Pons (tissue), 1 donor: Measurements from ENCODE around the gene FIS1.
"Not testable (repeated sequence)": the region's sequence is repeated elsewhere in the genome, so short reads cannot be mapped to it uniquely, and the experiment has no call there.

Experiments
- DNase-seq: peaks from one replicate; pipeline ENCODE4 v3.0.0-alpha.2; 2016; ENCODE audit warnings: low spot score

Gene FIS1

GRCh38 chr7:101255796-101256195 lies 10.9 kb upstream of the FIS1 start:
- no peak for DNase-seq

GRCh38 chr7:101253199-101253598 lies 8.3 kb upstream of the FIS1 start:
- not testable (repeated sequence) for DNase-seq

- DNase-seq, result peak; percentile 96
These were observed 7.2 kb upstream of the FIS1 start for GRCh38 chr7:101251871-101252659.

- no peak for DNase-seq
These were observed 5.4 kb upstream of the FIS1 start for GRCh38 chr7:101250324-101250723.

- no peak for DNase-seq
These were observed 3.4 kb upstream of the FIS1 start for GRCh38 chr7:101248276-101248675.

GRCh38 chr7:101245147-101245668 lies 327 bp upstream of the FIS1 start:
- no peak for DNase-seq

GRCh38 chr7:101243646-101244374 lies 1.1 kb downstream of the FIS1 start:
- peak; percentile 50 for DNase-seq

GRCh38 chr7:101241443-101242349 lies 3.2 kb downstream of the FIS1 start:
- DNase-seq, result no peak

GRCh38 chr7:101241015-101241363 lies 3.9 kb downstream of the FIS1 start:
- no peak for DNase-seq

GRCh38 chr7:101240226-101241014 lies 4.5 kb downstream of the FIS1 start:
- no peak for DNase-seq

- no peak for DNase-seq
These were observed 5.0 kb downstream of the FIS1 start for GRCh38 chr7:101239951-101240220.

- no peak for DNase-seq
These were observed 5.5 kb downstream of the FIS1 start for GRCh38 chr7:101239191-101239950.

- DNase-seq, result no peak
These were observed 6.4 kb downstream of the FIS1 start for GRCh38 chr7:101238226-101239182.

- DNase-seq, result no peak
These were observed 7.4 kb downstream of the FIS1 start, which contains the start of gene CLDN15 for GRCh38 chr7:101237206-101238067. Gene CLDN15, minus strand, starts transcription at chr7:101237802. Its CDS starts 221 bp downstream, at chr7:101237581.

- no peak for DNase-seq
These were observed 8.5 kb downstream of the FIS1 start for GRCh38 chr7:101236292-101236835.

GRCh38 chr7:101235522-101235921 lies 9.4 kb downstream of the FIS1 start:
- DNase-seq, result no peak

- no peak for DNase-seq
These were observed 9.8 kb downstream of the FIS1 start for GRCh38 chr7:101235050-101235449.

GRCh38 chr7:101234636-101235035 lies 10.2 kb downstream of the FIS1 start:
- DNase-seq, result no peak
